ENCODE results near the gene TAS2R1.

DNA sequence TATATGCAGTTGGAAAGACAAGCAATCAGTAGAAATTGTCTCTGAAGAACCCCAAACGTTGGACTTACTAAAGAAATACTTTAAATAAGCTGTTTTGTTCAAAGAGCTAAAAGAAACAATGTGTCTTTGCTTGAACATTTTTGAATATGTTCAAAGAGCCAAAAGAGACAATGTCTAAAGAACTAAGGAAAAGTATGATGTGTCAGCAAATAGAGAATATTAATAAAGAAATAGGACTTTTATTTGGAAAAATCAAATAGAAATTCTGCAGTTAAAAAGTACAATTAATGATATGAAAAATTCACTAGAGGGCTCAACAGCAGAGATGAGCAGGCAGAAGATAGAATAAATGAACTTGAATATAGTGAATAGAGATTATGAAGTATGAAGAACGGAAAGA, 19.2 kb downstream of the TAS2R1 start:
- TF ChIP-seq POLR2AphosphoS5 (IDR thresholded peaks at IDR 0.05) (no peak), CTCF (IDR thresholded peaks at IDR 0.05) (no peak), POLR2A (IDR thresholded peaks at IDR 0.05) (no peak)

Measured in sigmoid colon (tissue), 4 donors.